ENCODE results near the gene ERBB4.
"Not testable (repeated sequence)": the region's sequence is repeated elsewhere in the genome, so short reads cannot be mapped to it uniquely, and the experiment has no call there.

ERBB4 gene

GRCh38 chr2:212141499-212141898 lies 397.1 kb downstream of the ERBB4 start:
- H3K9me3 Mint-ChIP-seq, result no peaks in the 10 kb centered on the region
- H3K4me1 Mint-ChIP-seq (ENCODE audit: low read depth), result no peaks in the 10 kb centered on the region
- H3K4me3 Mint-ChIP-seq, result no peak overlapping the region
- no peak overlapping the region for H3K27ac Mint-ChIP-seq
- no peaks in the 10 kb centered on the region for H3K36me3 Mint-ChIP-seq (ENCODE audit: low read depth)
- no peaks in the 10 kb centered on the region for H3K27me3 Mint-ChIP-seq
- DNase-seq, result no peak

GRCh38 chr2:212136216-212136795 lies 402.3 kb downstream of the ERBB4 start:
- no peak overlapping the region for H3K4me3 Mint-ChIP-seq
- no peaks in the 10 kb centered on the region for H3K9me3 Mint-ChIP-seq
- H3K36me3 Mint-ChIP-seq (ENCODE audit: low read depth), result no peaks in the 10 kb centered on the region

GRCh38 chr2:212135739-212136138 lies 402.9 kb downstream of the ERBB4 start:
- Mint-ChIP-seq H3K27ac (no peak overlapping the region), H3K4me3 (no peak overlapping the region), H3K4me1 (ENCODE audit: low read depth) (no peaks in the 10 kb centered on the region), H3K27me3 (no peaks in the 10 kb centered on the region), H3K9me3 (no peaks in the 10 kb centered on the region), H3K36me3 (ENCODE audit: low read depth) (no peaks in the 10 kb centered on the region)
- DNase-seq, result no peak

More at GRCh38 chr2:212136216-212136795, 402.3 kb downstream of the ERBB4 start:
- no peaks in the 10 kb centered on the region for H3K4me1 Mint-ChIP-seq (ENCODE audit: low read depth)
- no peak for DNase-seq
- no peaks in the 10 kb centered on the region for H3K27me3 Mint-ChIP-seq
- H3K27ac Mint-ChIP-seq, result no peak overlapping the region

- Mint-ChIP-seq H3K9me3 (no peaks in the 10 kb centered on the region), H3K27me3 (no peaks in the 10 kb centered on the region), H3K36me3 (ENCODE audit: low read depth) (no peaks in the 10 kb centered on the region), H3K27ac (no peak overlapping the region), H3K4me3 (no peak overlapping the region), H3K4me1 (ENCODE audit: low read depth) (no peaks in the 10 kb centered on the region)
- DNase-seq, result no peak
Measured at GRCh38 chr2:212133337-212133736, 405.3 kb downstream of the ERBB4 start.

- DNase-seq, result no peak
- no peak overlapping the region for H3K4me3 Mint-ChIP-seq
- H3K4me1 Mint-ChIP-seq (ENCODE audit: low read depth), result no peaks in the 10 kb centered on the region
- no peaks in the 10 kb centered on the region for H3K36me3 Mint-ChIP-seq (ENCODE audit: low read depth)
- H3K9me3 Mint-ChIP-seq, result peaks cover 2% of the 10 kb centered on the region
- H3K27ac Mint-ChIP-seq, result no peak overlapping the region
- no peaks in the 10 kb centered on the region for H3K27me3 Mint-ChIP-seq
Measured at GRCh38 chr2:212124598-212124997, 414.0 kb downstream of the ERBB4 start.

- H3K27ac Mint-ChIP-seq, result no peak overlapping the region
Measured at GRCh38 chr2:212119591-212119990, 419.0 kb downstream of the ERBB4 start.

GRCh38 chr2:212117926-212118325 lies 420.7 kb downstream of the ERBB4 start:
- H3K36me3 Mint-ChIP-seq (ENCODE audit: low read depth), result no peaks in the 10 kb centered on the region
- DNase-seq, result no peak
- no peaks in the 10 kb centered on the region for H3K27me3 Mint-ChIP-seq
- H3K4me1 Mint-ChIP-seq (ENCODE audit: low read depth), result no peaks in the 10 kb centered on the region
- no peaks in the 10 kb centered on the region for H3K9me3 Mint-ChIP-seq
- no peak overlapping the region for H3K4me3 Mint-ChIP-seq
- no peak overlapping the region for H3K27ac Mint-ChIP-seq

More at GRCh38 chr2:212119591-212119990, 419.0 kb downstream of the ERBB4 start:
- Mint-ChIP-seq H3K4me1 (ENCODE audit: low read depth) (no peaks in the 10 kb centered on the region), H3K4me3 (no peak overlapping the region), H3K36me3 (ENCODE audit: low read depth) (no peaks in the 10 kb centered on the region), H3K9me3 (peaks cover 2% of the 10 kb centered on the region), H3K27me3 (no peaks in the 10 kb centered on the region)
- no peak for DNase-seq

- Mint-ChIP-seq H3K4me3 (no peak overlapping the region), H3K9me3 (no peaks in the 10 kb centered on the region), H3K27ac (no peak overlapping the region), H3K36me3 (ENCODE audit: low read depth) (no peaks in the 10 kb centered on the region), H3K27me3 (no peaks in the 10 kb centered on the region), H3K4me1 (ENCODE audit: low read depth) (no peaks in the 10 kb centered on the region)
- no peak for DNase-seq
Measured at GRCh38 chr2:212114489-212114888, 424.1 kb downstream of the ERBB4 start.

- Mint-ChIP-seq H3K4me1 (ENCODE audit: low read depth) (no peaks in the 10 kb centered on the region), H3K9me3 (no peaks in the 10 kb centered on the region), H3K36me3 (ENCODE audit: low read depth) (no peaks in the 10 kb centered on the region), H3K27ac (no peak overlapping the region), H3K4me3 (no peak overlapping the region), H3K27me3 (no peaks in the 10 kb centered on the region)
- no peak for DNase-seq
Measured at GRCh38 chr2:212112401-212112800, 426.2 kb downstream of the ERBB4 start.

- H3K4me1 Mint-ChIP-seq (ENCODE audit: low read depth), result no peaks in the 10 kb centered on the region
- peaks cover 6% of the 10 kb centered on the region for H3K9me3 Mint-ChIP-seq
- no peaks in the 10 kb centered on the region for H3K27me3 Mint-ChIP-seq
- H3K36me3 Mint-ChIP-seq (ENCODE audit: low read depth), result no peaks in the 10 kb centered on the region
- H3K4me3 Mint-ChIP-seq, result no peak overlapping the region
- no peak overlapping the region for H3K27ac Mint-ChIP-seq
- no peak for DNase-seq
Measured at GRCh38 chr2:212109792-212110680, 428.6 kb downstream of the ERBB4 start.

GRCh38 chr2:212109217-212109616 lies 429.4 kb downstream of the ERBB4 start:
- Mint-ChIP-seq H3K27ac (no peak overlapping the region), H3K4me1 (ENCODE audit: low read depth) (no peaks in the 10 kb centered on the region), H3K36me3 (ENCODE audit: low read depth) (no peaks in the 10 kb centered on the region)

GRCh38 chr2:212107989-212108388 lies 430.6 kb downstream of the ERBB4 start:
- DNase-seq, result no peak
- no peaks in the 10 kb centered on the region for H3K4me1 Mint-ChIP-seq (ENCODE audit: low read depth)
- no peaks in the 10 kb centered on the region for H3K36me3 Mint-ChIP-seq (ENCODE audit: low read depth)
- no peaks in the 10 kb centered on the region for H3K27me3 Mint-ChIP-seq
- H3K27ac Mint-ChIP-seq, result no peak overlapping the region
- peaks cover 6% of the 10 kb centered on the region for H3K9me3 Mint-ChIP-seq
- H3K4me3 Mint-ChIP-seq, result no peak overlapping the region

More at GRCh38 chr2:212109217-212109616, 429.4 kb downstream of the ERBB4 start:
- Mint-ChIP-seq H3K4me3 (no peak overlapping the region), H3K27me3 (no peaks in the 10 kb centered on the region), H3K9me3 (peaks cover 6% of the 10 kb centered on the region)
- no peak for DNase-seq

GRCh38 chr2:212107014-212107413 lies 431.6 kb downstream of the ERBB4 start:
- no peak for DNase-seq
- Mint-ChIP-seq H3K4me1 (ENCODE audit: low read depth) (no peaks in the 10 kb centered on the region), H3K27me3 (no peaks in the 10 kb centered on the region), H3K4me3 (no peak overlapping the region), H3K27ac (no peak overlapping the region), H3K36me3 (ENCODE audit: low read depth) (no peaks in the 10 kb centered on the region), H3K9me3 (peaks cover 6% of the 10 kb centered on the region)

- H3K27ac Mint-ChIP-seq; H3K4me3 Mint-ChIP-seq; H3K36me3 Mint-ChIP-seq (ENCODE audit: low read depth); H3K4me1 Mint-ChIP-seq (ENCODE audit: low read depth); H3K9me3 Mint-ChIP-seq; H3K27me3 Mint-ChIP-seq; DNase-seq: not testable (repeated sequence)
Measured at GRCh38 chr2:212106536-212106935, 432.1 kb downstream of the ERBB4 start.

GRCh38 chr2:212099658-212100057 lies 438.9 kb downstream of the ERBB4 start:
- H3K4me3 Mint-ChIP-seq, result no peak overlapping the region
- no peak overlapping the region for H3K27ac Mint-ChIP-seq
- no peaks in the 10 kb centered on the region for H3K36me3 Mint-ChIP-seq (ENCODE audit: low read depth)
- H3K9me3 Mint-ChIP-seq, result no peaks in the 10 kb centered on the region
- no peaks in the 10 kb centered on the region for H3K27me3 Mint-ChIP-seq
- H3K4me1 Mint-ChIP-seq (ENCODE audit: low read depth), result no peaks in the 10 kb centered on the region
- DNase-seq, result no peak

All from activated T-cell treated with anti-CD3 and anti-CD28 coated beads, Interleukin-2, amount 50 U/mL, for 24 hours (primary cell).